ENCODE measurements around the gene ZNF319.

Gene ZNF319

DNA sequence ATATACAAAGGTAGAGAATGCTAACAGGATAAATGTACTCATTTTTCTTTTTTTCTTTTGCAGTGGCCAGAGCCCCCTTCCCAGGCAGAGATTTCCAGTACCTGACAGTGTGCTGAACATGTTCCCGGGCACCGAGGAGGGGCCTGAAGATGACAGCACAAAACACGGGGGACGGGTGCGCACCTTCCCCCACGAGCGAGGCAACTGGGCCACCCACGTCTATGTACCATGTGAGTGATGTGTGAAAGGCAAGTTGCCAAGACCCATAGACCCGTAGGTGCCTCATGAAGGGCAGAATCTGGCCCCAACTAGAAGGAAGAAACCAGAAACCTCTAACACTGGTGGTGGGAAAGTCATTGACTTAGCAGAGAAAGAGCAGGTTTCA is 1.9 kb upstream of the ZNF319 start:
- Histone ChIP-seq H2AFZ (ENCODE audit: low read depth, low read length) (no peak overlapping the region), H3K27me3 (ENCODE audit: insufficient read depth, low read length) (no peaks in the 10 kb centered on the region), H3K4me3 (ENCODE audit: low read length) (peak overlapping the region; percentile 66), H3K4me1 (ENCODE audit: insufficient read depth, low read length) (peaks cover 23% of the 10 kb centered on the region), H3K36me3 (ENCODE audit: insufficient read depth, low read length) (peaks cover 33% of the 10 kb centered on the region), H3K9me3 (ENCODE audit: low read length) (no peaks in the 10 kb centered on the region)

DNA sequence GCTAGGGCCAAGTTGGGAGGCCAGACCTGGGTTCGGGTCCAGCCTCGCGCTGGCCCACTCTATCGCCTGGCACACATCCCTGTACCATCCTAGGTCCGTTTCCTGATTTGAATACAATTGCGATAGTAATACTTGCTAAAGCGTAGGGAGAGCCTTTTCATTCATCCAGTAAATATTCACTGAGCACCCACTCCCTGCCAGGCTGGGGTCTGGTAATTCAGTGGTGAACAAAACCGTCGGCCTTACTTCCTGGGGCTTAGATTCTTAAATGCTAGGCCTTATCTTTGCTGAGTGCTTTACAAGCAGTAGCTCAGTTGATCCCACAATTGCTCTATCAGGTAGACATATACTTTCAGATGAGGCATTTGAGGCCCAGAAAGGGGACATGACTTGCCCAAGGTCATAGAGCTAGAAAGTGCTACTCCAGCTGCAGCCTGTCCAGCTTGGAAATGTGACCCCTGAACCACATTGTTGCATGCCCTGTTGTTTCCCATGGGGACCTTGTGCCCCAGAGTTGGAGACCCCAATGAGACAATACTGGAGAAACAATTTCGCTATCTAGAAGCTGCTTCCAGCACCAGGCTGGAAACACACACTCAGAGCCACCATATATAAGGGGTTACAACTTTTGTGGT is 1.4 kb upstream of the ZNF319 start:
- peak overlapping the region; percentile 66 for H3K4me3 ChIP-seq (ENCODE audit: low read length)
- peaks cover 23% of the 10 kb centered on the region for H3K4me1 ChIP-seq (ENCODE audit: insufficient read depth, low read length)
- H3K36me3 ChIP-seq (ENCODE audit: insufficient read depth, low read length): peaks cover 38% of the 10 kb centered on the region
- no peaks in the 10 kb centered on the region for H3K9me3 ChIP-seq (ENCODE audit: low read length)
- H3K27me3 ChIP-seq (ENCODE audit: insufficient read depth, low read length): no peaks in the 10 kb centered on the region
- H2AFZ ChIP-seq (ENCODE audit: low read depth, low read length): no peak overlapping the region

DNA sequence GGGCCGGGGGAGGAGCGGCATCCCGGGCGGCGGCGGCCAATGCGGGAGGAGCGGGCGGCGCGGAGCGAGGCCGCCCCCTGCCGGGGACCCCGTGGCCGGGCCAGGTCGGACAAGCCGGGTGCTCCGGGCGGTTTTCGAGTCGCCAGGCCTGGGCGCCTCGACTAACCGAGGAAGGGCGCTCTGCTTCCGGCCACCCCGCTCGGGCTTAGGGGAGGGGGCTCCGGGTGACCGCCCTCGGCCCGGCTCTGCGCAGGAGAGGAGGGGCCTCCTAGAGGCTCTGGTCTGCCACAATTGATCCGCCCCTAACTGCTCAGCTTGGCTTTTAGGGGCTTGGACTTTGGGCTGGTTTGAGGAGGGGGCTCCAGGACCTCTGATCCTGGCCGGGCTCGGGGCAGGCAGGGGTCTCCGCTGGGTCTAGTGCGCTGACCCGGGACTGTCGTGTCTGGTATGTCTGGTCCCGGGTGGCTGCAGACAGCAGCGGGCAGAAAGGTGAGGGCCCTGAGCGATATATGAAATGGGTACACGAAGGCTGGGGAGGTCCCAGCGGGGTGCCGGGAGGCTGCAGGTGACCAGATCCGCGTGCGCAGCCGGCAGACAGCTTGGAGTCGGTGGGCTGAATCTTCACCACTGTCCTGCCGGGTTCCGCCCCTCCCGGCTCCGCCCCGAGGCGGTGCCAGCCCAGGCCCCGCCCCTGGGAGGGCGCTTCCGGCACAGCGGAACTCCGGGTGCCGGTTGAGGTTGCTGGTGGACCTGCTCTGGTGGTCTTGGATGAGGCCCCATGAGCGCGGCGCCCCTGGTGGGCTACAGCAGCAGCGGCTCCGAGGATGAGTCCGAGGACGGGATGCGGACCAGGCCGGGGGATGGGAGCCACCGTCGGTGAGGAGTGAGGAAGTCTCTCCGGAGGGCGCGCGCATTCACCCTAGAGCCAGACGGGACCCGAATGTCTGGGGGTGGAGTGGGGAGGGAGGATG is 519 bp upstream of the ZNF319 start, which contains the start of gene USB1:
TSS of gene USB1 (plus strand) at position 702 of the 971 bp plus-strand sequence. CDS start at position 779, 77 bp downstream.
- Histone ChIP-seq H2AFZ (ENCODE audit: low read depth, low read length) (peak within 1 kb of the TSS; percentile 77), H3K27me3 (ENCODE audit: insufficient read depth, low read length) (no peaks in the 10 kb centered on the region), H3K4me3 (ENCODE audit: low read length) (peak within 1 kb of the TSS; percentile 66), H3K9me3 (ENCODE audit: low read length) (no peaks in the 10 kb centered on the region), H3K4me1 (ENCODE audit: insufficient read depth, low read length) (peaks cover 23% of the 10 kb centered on the region), H3K36me3 (ENCODE audit: insufficient read depth, low read length) (peaks cover 42% of the 10 kb centered on the region)

DNA sequence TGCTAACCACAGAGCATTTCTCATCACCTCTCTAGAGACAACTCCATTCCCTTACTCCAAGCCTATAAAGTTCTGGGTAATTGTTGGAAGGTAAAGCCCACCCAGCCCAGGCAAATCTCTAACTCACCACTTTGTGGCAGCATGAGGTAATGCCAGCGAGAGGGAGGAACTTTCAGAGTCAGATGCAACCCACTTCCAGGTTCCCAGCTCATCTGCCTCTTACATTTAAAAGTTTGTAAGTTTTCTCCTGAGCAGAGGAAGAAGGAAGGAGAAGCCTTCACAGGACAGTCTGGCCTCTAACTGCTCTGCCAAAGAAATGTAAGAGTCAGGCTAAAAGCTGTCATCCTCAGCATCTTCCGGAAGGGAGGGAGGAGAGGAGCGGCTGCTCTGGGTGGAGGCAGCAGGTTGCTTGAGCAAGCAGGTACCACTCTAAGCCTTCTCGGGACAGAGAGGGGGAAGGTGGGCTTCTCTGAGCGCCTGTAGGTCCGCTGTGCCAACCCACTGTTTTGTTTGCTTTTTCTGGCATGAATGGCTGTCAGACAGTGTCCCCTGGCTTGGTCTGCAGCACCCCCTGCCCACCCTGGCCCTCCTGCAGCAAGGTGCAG is 1.0 kb downstream of the ZNF319 start:
- H2AFZ ChIP-seq (ENCODE audit: low read depth, low read length): peak overlapping the region; percentile 44
- H3K36me3 ChIP-seq (ENCODE audit: insufficient read depth, low read length): peaks cover 46% of the 10 kb centered on the region
- H3K4me1 ChIP-seq (ENCODE audit: insufficient read depth, low read length): peaks cover 23% of the 10 kb centered on the region
- H3K4me3 ChIP-seq (ENCODE audit: low read length): peak overlapping the region; percentile 66
- no peaks in the 10 kb centered on the region for H3K27me3 ChIP-seq (ENCODE audit: insufficient read depth, low read length)
- H3K9me3 ChIP-seq (ENCODE audit: low read length): no peaks in the 10 kb centered on the region

DNA sequence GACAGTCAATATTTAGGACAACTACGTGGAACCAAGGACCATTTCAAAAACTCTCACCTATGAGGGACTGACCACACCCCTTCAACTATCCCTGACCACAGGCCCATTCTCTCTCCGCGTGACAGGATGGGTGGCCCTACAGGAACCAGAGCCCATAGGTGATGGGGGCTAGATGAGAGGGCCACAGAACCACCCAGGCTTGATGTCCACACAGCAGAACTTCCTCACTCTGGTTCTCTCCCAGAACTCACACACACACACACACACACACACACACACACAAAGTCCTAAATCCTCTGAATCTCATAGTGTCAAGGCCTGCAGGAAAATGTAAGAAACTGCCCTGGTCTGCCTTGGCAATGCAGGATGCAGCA is 1.5 kb downstream of the ZNF319 start:
- Histone ChIP-seq H3K36me3 (ENCODE audit: insufficient read depth, low read length) (peaks cover 51% of the 10 kb centered on the region), H3K4me3 (ENCODE audit: low read length) (peak overlapping the region; percentile 66)

DNA sequence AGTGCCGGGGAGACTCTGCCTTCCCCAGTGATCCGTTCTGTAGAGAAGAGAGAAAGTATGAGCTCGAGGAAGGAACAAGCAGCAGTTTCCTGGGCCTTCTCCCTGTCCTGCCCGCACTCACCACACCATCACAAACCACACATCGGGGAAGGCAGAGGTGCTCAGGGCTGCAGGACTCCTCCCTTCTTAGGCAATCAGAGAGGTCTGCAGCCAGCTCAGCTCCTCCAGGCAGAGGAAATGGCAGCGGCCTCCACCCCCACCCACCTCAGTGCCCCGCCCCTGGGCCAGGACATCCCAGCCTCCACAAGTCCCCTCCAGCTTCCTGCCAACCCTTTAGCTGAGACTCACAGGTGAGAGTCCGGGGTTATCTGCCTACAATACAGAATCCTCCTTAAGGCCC is 2.0 kb downstream of the ZNF319 start:
- no peaks in the 10 kb centered on the region for H3K9me3 ChIP-seq (ENCODE audit: low read length)
- H3K4me1 ChIP-seq (ENCODE audit: insufficient read depth, low read length): peaks cover 23% of the 10 kb centered on the region
- no peak overlapping the region for H3K4me3 ChIP-seq (ENCODE audit: low read length)
- H3K36me3 ChIP-seq (ENCODE audit: insufficient read depth, low read length): peaks cover 48% of the 10 kb centered on the region
- no peak overlapping the region for H2AFZ ChIP-seq (ENCODE audit: low read depth, low read length)
- no peaks in the 10 kb centered on the region for H3K27me3 ChIP-seq (ENCODE audit: insufficient read depth, low read length)

More for the DNA sequence above, 1.5 kb downstream of the ZNF319 start:
- no peaks in the 10 kb centered on the region for H3K9me3 ChIP-seq (ENCODE audit: low read length)
- peaks cover 23% of the 10 kb centered on the region for H3K4me1 ChIP-seq (ENCODE audit: insufficient read depth, low read length)
- H2AFZ ChIP-seq (ENCODE audit: low read depth, low read length): no peak overlapping the region
- no peaks in the 10 kb centered on the region for H3K27me3 ChIP-seq (ENCODE audit: insufficient read depth, low read length)

DNA sequence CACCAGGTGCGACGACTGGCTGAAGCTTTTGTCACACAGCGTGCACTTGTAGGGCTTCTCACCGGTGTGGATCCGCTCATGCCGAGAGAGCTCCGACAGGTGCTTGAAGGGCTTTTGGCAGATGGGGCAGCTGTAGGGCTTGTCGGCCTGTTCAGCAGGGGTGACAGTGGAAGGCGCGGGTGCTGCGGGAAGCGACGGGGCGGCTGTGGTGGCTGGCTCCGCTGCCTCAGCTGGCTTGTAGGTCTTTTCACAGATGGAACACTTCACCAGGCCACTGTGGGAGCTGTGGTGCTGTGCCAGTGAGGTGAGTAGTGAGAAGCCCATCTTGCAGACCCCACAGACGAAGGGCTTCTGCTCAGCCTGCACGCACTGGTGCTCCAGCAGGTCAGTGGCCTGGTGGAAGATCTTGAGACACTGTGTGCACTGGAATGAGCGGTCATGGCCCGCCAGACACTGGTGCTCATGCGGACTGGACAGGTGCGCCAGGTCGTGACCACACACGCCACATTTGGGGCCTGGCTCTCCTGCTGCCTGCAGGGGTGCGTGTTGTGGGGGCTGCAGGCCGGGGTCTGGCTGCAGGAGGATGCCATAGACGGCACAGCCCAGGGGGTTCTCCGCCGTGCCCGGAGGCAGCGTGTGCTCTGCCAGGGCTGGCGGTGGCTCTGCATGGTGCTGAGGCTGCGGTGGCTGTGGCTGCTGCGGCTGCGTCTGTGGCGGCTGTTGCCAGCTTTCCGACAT is 2.8 kb downstream of the ZNF319 start:
- Histone ChIP-seq H3K9me3 (ENCODE audit: low read length) (no peaks in the 10 kb centered on the region), H3K4me3 (ENCODE audit: low read length) (no peak overlapping the region), H3K4me1 (ENCODE audit: insufficient read depth, low read length) (peaks cover 21% of the 10 kb centered on the region), H3K27me3 (ENCODE audit: insufficient read depth, low read length) (no peaks in the 10 kb centered on the region), H2AFZ (ENCODE audit: low read depth, low read length) (no peak overlapping the region), H3K36me3 (ENCODE audit: insufficient read depth, low read length) (peaks cover 41% of the 10 kb centered on the region)

DNA sequence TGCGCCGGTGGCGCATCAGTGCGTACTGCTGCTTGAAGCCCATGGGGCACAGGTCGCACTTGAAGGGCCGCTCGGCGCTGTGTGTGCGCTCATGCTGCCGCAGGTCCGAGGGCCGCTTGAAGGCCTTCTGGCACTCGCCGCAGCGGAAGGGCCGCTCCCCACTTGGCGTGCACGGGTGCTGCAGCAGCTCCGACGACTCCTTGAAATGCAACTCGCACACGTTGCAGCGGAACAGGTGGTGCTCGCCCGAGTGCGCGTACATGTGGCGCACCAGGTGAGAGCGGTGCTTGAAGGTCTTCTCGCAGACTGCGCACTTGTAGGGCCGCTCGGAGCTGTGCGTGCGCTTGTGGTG is 3.3 kb downstream of the ZNF319 start:
- Histone ChIP-seq H3K4me3 (ENCODE audit: low read length) (no peak overlapping the region), H3K36me3 (ENCODE audit: insufficient read depth, low read length) (peaks cover 36% of the 10 kb centered on the region), H2AFZ (ENCODE audit: low read depth, low read length) (no peak overlapping the region), H3K9me3 (ENCODE audit: low read length) (no peaks in the 10 kb centered on the region), H3K27me3 (ENCODE audit: insufficient read depth, low read length) (no peaks in the 10 kb centered on the region), H3K4me1 (ENCODE audit: insufficient read depth, low read length) (peaks cover 19% of the 10 kb centered on the region)

DNA sequence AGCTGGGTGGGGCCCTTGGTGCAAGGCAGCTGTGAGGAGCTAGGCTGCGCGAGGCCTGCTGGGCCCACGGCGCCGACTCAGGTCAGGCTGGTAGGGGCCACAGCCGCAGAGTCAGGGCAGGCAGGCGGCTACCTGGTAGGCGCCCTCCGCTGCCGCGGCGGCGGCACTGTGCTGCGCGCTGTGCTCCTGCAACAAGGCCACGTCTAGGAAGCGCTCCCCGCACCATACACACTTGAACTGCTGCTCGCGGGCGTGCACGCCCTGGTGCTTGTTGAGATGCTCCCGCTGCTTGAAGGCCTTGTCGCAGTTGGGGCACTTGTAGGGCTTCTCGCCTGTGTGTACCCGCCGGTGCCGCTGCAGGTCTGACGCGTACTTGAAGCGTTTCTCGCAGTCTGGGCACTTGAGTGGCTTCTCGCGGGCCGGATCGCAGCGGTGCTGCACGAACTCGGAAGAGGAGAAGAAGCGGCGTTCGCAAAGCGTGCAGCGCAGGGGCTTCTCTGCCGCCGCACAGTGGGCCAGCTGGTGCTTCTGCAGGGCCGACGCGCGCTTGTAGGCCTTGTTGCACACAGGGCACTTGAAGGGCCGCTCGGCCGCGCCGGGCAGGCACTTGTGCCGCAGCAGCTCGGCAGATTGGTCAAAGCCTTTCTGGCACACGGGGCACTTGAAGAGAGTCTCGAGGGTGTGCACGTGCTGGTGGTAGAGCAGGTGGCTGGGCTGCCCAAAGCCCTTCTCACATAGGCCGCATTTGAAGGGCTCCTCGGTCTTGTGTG is 3.9 kb downstream of the ZNF319 start:
- H2AFZ ChIP-seq (ENCODE audit: low read depth, low read length): no peak overlapping the region
- peaks cover 36% of the 10 kb centered on the region for H3K36me3 ChIP-seq (ENCODE audit: insufficient read depth, low read length)
- peaks cover 15% of the 10 kb centered on the region for H3K4me1 ChIP-seq (ENCODE audit: insufficient read depth, low read length)
- H3K9me3 ChIP-seq (ENCODE audit: low read length): no peaks in the 10 kb centered on the region
- no peaks in the 10 kb centered on the region for H3K27me3 ChIP-seq (ENCODE audit: insufficient read depth, low read length)
- H3K4me3 ChIP-seq (ENCODE audit: low read length): no peak overlapping the region

DNA sequence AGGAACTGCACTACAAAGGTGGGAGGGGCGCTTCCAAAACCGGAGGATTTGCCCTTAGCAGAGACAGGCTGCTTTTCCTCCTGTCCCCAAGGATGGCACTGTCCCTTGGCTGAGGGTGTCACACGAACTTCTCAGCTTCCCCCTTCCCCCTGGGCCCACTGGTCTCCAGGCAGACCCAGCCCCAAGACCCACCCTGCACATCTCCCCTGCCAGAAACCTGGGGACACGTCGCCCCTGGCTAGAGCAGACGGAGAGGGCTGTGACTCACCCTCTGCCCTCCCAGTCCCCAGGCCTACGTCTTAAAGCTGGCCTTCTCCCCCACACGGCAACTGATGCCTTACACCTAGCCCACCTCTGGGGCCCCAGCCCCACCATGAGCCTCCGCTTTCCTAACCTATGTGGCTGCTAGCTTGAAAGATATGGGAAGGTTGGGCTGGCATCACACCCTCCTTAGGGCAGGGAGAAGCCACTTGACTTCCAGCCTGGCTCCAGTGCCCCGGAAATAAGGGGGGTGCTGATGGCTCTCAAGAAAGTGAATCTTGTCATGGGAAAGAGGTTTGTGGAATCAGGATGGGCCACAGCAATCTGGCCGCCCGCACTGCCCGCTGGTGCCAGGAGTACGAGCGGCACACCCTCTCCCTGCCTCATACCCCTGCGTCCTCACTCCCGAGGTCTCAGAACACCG is 4.6 kb downstream of the ZNF319 start:
- no peak overlapping the region for H3K4me3 ChIP-seq (ENCODE audit: low read length)

DNA sequence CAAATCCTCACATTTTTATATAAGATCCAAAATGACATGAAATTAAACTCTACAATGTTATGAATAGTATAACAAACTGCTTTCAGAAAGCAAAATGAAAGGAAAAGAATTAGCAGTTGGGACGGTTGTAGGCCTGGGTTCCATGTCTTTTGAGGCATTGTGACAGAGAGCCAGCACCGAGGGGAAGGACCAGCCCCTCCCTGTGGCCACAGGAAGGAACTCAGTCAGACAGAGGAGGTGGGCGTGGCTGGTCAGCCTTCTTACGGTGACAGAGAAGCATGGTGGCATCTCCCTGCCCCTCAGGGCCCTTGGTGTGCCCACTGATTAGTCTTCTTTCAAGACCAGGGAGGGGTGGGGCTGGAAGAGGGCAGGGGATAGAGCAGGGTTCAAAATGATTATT is 5.7 kb downstream of the ZNF319 start:
- H3K36me3 ChIP-seq (ENCODE audit: insufficient read depth, low read length): peaks cover 36% of the 10 kb centered on the region
- H3K27me3 ChIP-seq (ENCODE audit: insufficient read depth, low read length): no peaks in the 10 kb centered on the region
- no peak overlapping the region for H2AFZ ChIP-seq (ENCODE audit: low read depth, low read length)
- peaks cover 11% of the 10 kb centered on the region for H3K4me1 ChIP-seq (ENCODE audit: insufficient read depth, low read length)
- no peaks in the 10 kb centered on the region for H3K9me3 ChIP-seq (ENCODE audit: low read length)
- no peak overlapping the region for H3K4me3 ChIP-seq (ENCODE audit: low read length)

More for the DNA sequence above, 4.6 kb downstream of the ZNF319 start:
- Histone ChIP-seq H2AFZ (ENCODE audit: low read depth, low read length) (no peak overlapping the region), H3K36me3 (ENCODE audit: insufficient read depth, low read length) (peaks cover 36% of the 10 kb centered on the region), H3K9me3 (ENCODE audit: low read length) (no peaks in the 10 kb centered on the region), H3K4me1 (ENCODE audit: insufficient read depth, low read length) (peaks cover 13% of the 10 kb centered on the region), H3K27me3 (ENCODE audit: insufficient read depth, low read length) (no peaks in the 10 kb centered on the region)

DNA sequence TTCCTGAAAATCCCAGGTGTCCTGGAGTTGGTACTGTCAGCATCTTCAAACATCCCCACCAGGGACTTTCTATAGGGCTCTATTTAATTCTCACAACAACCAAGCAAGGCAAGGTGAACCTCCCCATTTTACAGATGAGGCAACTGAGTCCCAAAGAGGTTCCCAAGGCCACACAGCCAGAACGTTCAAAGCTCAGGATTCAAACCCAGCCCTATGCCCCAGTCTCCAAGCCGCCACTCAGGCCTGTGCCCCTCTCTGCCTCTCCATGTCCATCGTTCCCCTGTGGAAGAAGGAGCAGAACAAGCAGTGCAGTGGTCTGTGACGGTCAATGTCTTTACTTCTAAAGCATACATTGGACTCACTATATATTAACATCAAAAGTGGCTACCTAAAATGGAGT is 6.1 kb downstream of the ZNF319 start:
- H3K9me3 ChIP-seq (ENCODE audit: low read length): no peaks in the 10 kb centered on the region
- H3K4me3 ChIP-seq (ENCODE audit: low read length): no peak overlapping the region
- peaks cover 7% of the 10 kb centered on the region for H3K4me1 ChIP-seq (ENCODE audit: insufficient read depth, low read length)
- peaks cover 36% of the 10 kb centered on the region for H3K36me3 ChIP-seq (ENCODE audit: insufficient read depth, low read length)
- no peaks in the 10 kb centered on the region for H3K27me3 ChIP-seq (ENCODE audit: insufficient read depth, low read length)
- no peak overlapping the region for H2AFZ ChIP-seq (ENCODE audit: low read depth, low read length)

Data from neuron (in vitro differentiated cells).